ENCODE data around the gene ADCY1. TPM values are rescaled to one million over a fixed set of nuclear protein-coding genes. Genes with fewer than 3 reads are reported as not detected.
"Not testable (repeated sequence)": the region's sequence is repeated elsewhere in the genome, so short reads cannot be mapped to it uniquely, and the experiment has no call there.

The ADCY1 gene
- total RNA-seq, 1 donor from 2014 or later: 6.6 TPM

DNA sequence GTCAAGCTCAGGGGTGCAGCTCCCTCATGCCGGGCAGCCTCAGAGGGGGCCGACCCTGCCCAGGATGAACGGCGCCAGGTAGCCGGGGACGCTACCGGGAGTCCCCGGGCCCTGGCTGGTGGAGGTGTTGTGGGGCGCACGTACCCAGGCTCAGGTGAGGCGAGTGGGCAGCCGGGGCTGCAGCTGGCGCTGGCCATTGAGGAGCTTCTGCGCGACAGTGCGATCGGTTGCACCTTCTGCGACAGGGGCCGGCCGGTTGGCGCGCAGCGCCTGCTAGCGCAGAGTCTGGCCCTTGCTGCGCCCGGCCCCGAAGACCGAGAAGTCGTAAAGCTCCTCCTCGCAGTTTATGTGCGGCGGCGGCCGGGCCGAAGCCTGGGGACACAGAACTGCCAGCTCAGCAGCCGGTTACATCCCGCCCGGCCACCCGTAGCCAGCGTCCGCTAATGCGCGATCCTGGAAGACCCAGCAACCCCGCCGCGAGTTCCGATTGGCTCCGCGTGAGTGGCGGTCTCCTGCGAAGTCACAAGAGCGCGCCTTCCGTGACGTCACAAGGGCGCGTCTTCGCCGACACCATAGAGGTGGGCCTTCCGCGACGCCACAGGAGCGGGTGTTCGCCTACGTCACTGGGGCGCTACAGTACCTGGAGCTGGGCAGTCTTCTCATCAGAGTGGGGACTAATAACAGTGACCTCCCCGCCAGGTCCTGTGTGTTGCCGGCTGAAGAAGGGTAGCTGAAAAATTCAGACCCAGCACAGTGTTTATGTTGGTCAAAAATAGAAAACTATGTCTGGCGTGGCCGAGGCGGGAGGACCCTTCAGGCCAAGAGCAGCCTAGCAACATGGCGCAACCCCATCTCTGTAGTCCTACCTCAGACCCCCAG, 194.6 kb downstream of the ADCY1 start:
- TF ChIP-seq CTCF (IDR thresholded peaks at IDR 0.05; ENCODE audit: insufficient read depth, low read length, poor library complexity, severe bottlenecking): peak; percentile 12
- not testable (repeated sequence) for H3K36me3 ChIP-seq (ENCODE audit: control insufficient read depth, insufficient read depth, low read length); H3K27me3 ChIP-seq (ENCODE audit: control insufficient read depth, insufficient read depth, low read length)
- peak; percentile 91 for DNase-seq (ENCODE audit: low read depth)
- H3K4me3 ChIP-seq (ENCODE audit: low read depth, low read length): peak overlapping the region; percentile 55

DNA sequence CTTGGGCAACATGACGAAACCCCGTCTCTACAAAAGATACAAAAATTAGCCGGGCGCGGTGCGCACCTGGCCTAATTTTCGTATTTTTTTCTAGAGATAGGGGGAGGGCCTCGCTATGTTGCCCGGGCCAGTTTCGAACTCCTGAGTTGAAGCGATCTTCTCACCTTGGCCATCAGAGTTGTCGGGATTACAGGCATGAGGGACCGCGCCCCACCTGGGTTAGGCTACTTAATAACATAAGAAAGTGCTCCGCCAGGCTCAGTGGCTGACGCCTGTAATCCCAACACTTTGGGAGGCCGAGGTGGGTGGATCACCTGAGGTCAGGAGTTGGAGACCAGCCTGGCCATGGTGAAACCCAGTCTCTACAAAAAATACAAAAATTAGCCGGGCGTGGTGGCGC, 195.5 kb downstream of the ADCY1 start:
- H3K27me3 ChIP-seq (ENCODE audit: control insufficient read depth, insufficient read depth, low read length); DNase-seq (ENCODE audit: low read depth); H3K36me3 ChIP-seq (ENCODE audit: control insufficient read depth, insufficient read depth, low read length): not testable (repeated sequence)
- peak overlapping the region; percentile 55 for H3K4me3 ChIP-seq (ENCODE audit: low read depth, low read length)
